K562 (cell line): Measurements from ENCODE around the gene ZACN. TPM values are rescaled to one million over a fixed set of nuclear protein-coding genes. Genes with fewer than 3 reads are reported as not detected.

ENCODE experiments used
- ATAC-seq: fragments of 200-7000 bp; cut with Tn5 transposase; 3 replicates; pipeline ENCODE4 v1.9.1; 2020; ENCODE audit warnings: moderate library complexity
- BruUV-seq: library from RNA; stranded (reverse); fragments of 400-500 nt; replicated peaks from 2 replicates; lab custom pipeline; 2021; lab: Mats Ljungman, UMichigan
- CTCF ChIA-PET: fragments of 300-600 bp; formaldehyde crosslinking; extraction: SDS; loops from one replicate; lab custom pipeline; 2021; ENCODE audit warnings: low intra/inter-chr PET ratio; lab: Yijun Ruan, JAX
- POLR2A ChIA-PET: fragments of 300-600, 350-650 bp; sonication (Branson Sonifier 250); formaldehyde crosslinking; extraction: SDS; loops from one replicate; lab custom pipeline; 2021; ENCODE audit warnings: antibody characterized with exemption, inconsistent platforms; lab: Yijun Ruan, JAX
- DNase-seq, 4 experiments: peaks; one replicate each; pipeline versions ENCODE4 v3.0.0 to v3.0.0-alpha.2; 2011 to 2018; ENCODE audit warnings: low spot score in 3 of 4, mixed read lengths in 3 of 4; ENCODE audit errors: extremely low read depth in 1 of 4
- FAIRE-seq: peaks from 2 replicates; lab custom pipeline; 2011; peaks lifted over from hg19 to GRCh38; lab: Jason Lieb, UNC
- H2AFZ ChIP-seq: 2 replicates; pipeline ENCODE4 v1.6.0; 2011; ENCODE audit warnings: low read depth, low read length, control low read depth, inconsistent platforms
- H3K27ac ChIP-seq: fragments of 200-600 bp; 3 replicates; pipeline ENCODE4 v1.8.0; 2011; ENCODE audit warnings: low read depth, mild to moderate bottlenecking, control low read depth, inconsistent platforms, low read length, moderate library complexity, mixed read lengths; ENCODE audit errors: extremely low read depth
- H3K27me3 ChIP-seq, 2 experiments: fragments of 300-600 bp in 1 of 2; 2 replicates in 1 of 2; 3 replicates in 1 of 2; pipeline versions ENCODE4 v1.6.0 to v1.8.0; 2011; ENCODE audit warnings: inconsistent platforms in 2 of 2, low read length in 2 of 2, mild to moderate bottlenecking in 1 of 2, mixed read lengths in 1 of 2, moderate library complexity in 1 of 2; ENCODE audit not compliant: control insufficient read depth in 2 of 2, insufficient read depth in 2 of 2
- H3K36me3 ChIP-seq: fragments of 300-600 bp; 3 replicates; pipeline ENCODE4 v1.8.0; 2011; ENCODE audit warnings: mild to moderate bottlenecking, low read length, inconsistent platforms; ENCODE audit not compliant: control insufficient read depth, insufficient read depth
- H3K4me1 ChIP-seq, 2 experiments: fragments of 200-600 bp in 1 of 2; replicated peaks in 1 of 2; 2 replicates in 1 of 2; 3 replicates in 1 of 2; pipeline versions ENCODE4 v1.5.1 to v1.8.0; 2011; ENCODE audit warnings: inconsistent platforms in 2 of 2, low read length in 2 of 2, mild to moderate bottlenecking in 1 of 2, mixed read lengths in 1 of 2, moderate library complexity in 1 of 2; ENCODE audit not compliant: control insufficient read depth in 2 of 2, insufficient read depth in 2 of 2
- H3K4me2 ChIP-seq: 2 replicates; pipeline ENCODE4 v1.6.1; 2011; ENCODE audit warnings: low read length, control low read depth, inconsistent platforms, mixed read lengths; ENCODE audit not compliant: insufficient read depth
- H3K4me3 ChIP-seq: fragments of 200-600 bp; sonication (generic), shearing (Covaris generic); 2 replicates; pipeline ENCODE4 v1.5.1; 2016; ENCODE audit warnings: control low read depth, inconsistent platforms
- H3K79me2 ChIP-seq: fragments of 200-600 bp; 3 replicates; pipeline ENCODE4 v1.8.0; 2011; ENCODE audit warnings: low read length, inconsistent platforms; ENCODE audit not compliant: control insufficient read depth, insufficient read depth
- H3K9ac ChIP-seq, 2 experiments: 2 replicates each; pipeline versions ENCODE4 v1.6.0 to v1.6.1; 2011; ENCODE audit warnings: low read depth in 2 of 2, low read length in 2 of 2, control low read depth in 1 of 2, inconsistent platforms in 1 of 2, mild to moderate bottlenecking in 1 of 2, mixed read lengths in 1 of 2; ENCODE audit not compliant: insufficient read depth in 1 of 2
- H3K9me1 ChIP-seq: one replicate; pipeline ENCODE4 v1.6.0; 2011; ENCODE audit warnings: inconsistent platforms, mild to moderate bottlenecking, low read length, moderate library complexity; ENCODE audit not compliant: control insufficient read depth, insufficient read depth
- H3K9me3 ChIP-seq: replicated peaks from 2 replicates; pipeline ENCODE4 v1.5.1; 2011; ENCODE audit warnings: low read depth, low read length, inconsistent platforms; ENCODE audit not compliant: control insufficient read depth, insufficient read depth
- H4K20me1 ChIP-seq: replicated peaks from 2 replicates; pipeline ENCODE4 v1.6.1; 2011; ENCODE audit warnings: low read length, inconsistent platforms, mixed read lengths; ENCODE audit not compliant: control insufficient read depth, insufficient read depth
- ARNT ChIP-seq, 2 experiments: fragments of 450-650 bp; IDR thresholded peaks; 2 replicates each; pipeline ENCODE4 v1.6.1; 2016; ENCODE audit warnings: mild to moderate bottlenecking in 1 of 2
- CBX1 ChIP-seq: sonication (generic); IDR thresholded peaks from 2 replicates; pipeline ENCODE4 v1.6.1; 2016; ENCODE audit warnings: antibody characterized with exemption, low read depth, mild to moderate bottlenecking
- HLTF ChIP-seq: fragments of 450-650 bp; IDR thresholded peaks from 2 replicates; pipeline ENCODE4 v1.6.1; 2016
- MCM7 ChIP-seq, 2 experiments: fragments of 450-650 bp; IDR thresholded peaks; 2 replicates each; pipeline ENCODE4 v1.6.1; 2016 to 2018
- NBN ChIP-seq: fragments of 450-650 bp; IDR thresholded peaks from 2 replicates; pipeline ENCODE4 v1.6.1; 2016; ENCODE audit warnings: low read depth, mild to moderate bottlenecking
- NR2F6 ChIP-seq: fragments of 450-650 bp; formaldehyde crosslinking; IDR thresholded peaks from 2 replicates; pipeline ENCODE4 v1.4.0; 2020; ENCODE audit warnings: mild to moderate bottlenecking
- PHB ChIP-seq: fragments of 250-450 bp; sonication (Bioruptor Pico); IDR thresholded peaks from 2 replicates; pipeline ENCODE4 v1.5.0; 2021
- POLR3A ChIP-seq: IDR thresholded peaks from 2 replicates; pipeline ENCODE4 v1.6.1; 2011; ENCODE audit warnings: borderline replicate concordance, mild to moderate bottlenecking, moderate library complexity; ENCODE audit not compliant: insufficient read length, insufficient read depth; ENCODE audit errors: extremely low read depth
- RFX5 ChIP-seq: IDR thresholded peaks from 2 replicates; pipeline ENCODE4 v1.6.1; 2011; ENCODE audit warnings: low read depth, mild to moderate bottlenecking, improper control_type of control experiment, low read length
- ZBTB7A ChIP-seq: IDR thresholded peaks from 2 replicates; pipeline ENCODE4 v1.6.1; 2011; ENCODE audit warnings: low read depth, mild to moderate bottlenecking, low read length, moderate library complexity, borderline replicate concordance; ENCODE audit not compliant: control insufficient read depth
- ZNF395 ChIP-seq: fragments of 200-800 bp; sonication (Bioruptor generic); IDR thresholded peaks from 2 replicates; pipeline ENCODE4 v1.6.1; 2017; ENCODE audit warnings: missing genetic modification characterization, missing compliant biosample characterization
- WGBS: fragments of 100-300 bp; shearing (Covaris generic); methylation state at CpG from one replicate; pipeline ENCODE4 v1.1.6; 2016; ENCODE audit warnings: low coverage, mixed read lengths; ENCODE audit not compliant: insufficient coverage; ENCODE audit errors: missing lambda C conversion rate; 5-methylcytosine and 5-hydroxymethylcytosine counted together
- in situ Hi-C: fragments of 300-500 bp; cut with MboI; formaldehyde crosslinking; loops from 4 replicates; pipeline ENCODE4 v1.15.0; 2018; ENCODE audit warnings: inconsistent platforms, mixed read lengths
- intact Hi-C: fragments of 100-400 bp; cut with micrococcal nuclease; formaldehyde crosslinking; loops from 2 replicates; pipeline ENCODE4 v1.14.2; 2022
- polyA plus RNA-seq, 8 experiments: library from polyadenylated mRNA; depleted of rRNA in 4 of 8; stranded (reverse) in 5 of 8; unstranded in 3 of 8; fragments of >200 nt; fragmentation: Nextera tagmentation in 2 of 8; fragmentation: Illumina TruSeq in 1 of 8; extraction: Ambion mirVana in 2 of 8; extraction: Trizol in 1 of 8; gene quantifications; 2 replicates each; pipeline versions ENCODE4 v1.2.1 to v1.2.3, GENCODE V29; 2011 to 2014; ENCODE audit warnings: inconsistent platforms in 1 of 8, missing spikeins in 1 of 8
- total RNA-seq, 7 experiments: library from RNA; depleted of rRNA in 6 of 7; stranded (reverse); fragments of >200 nt in 6 of 7; fragmentation: Illumina TruSeq in 2 of 7; extraction: Trizol in 2 of 7; gene quantifications; 2 replicates each; pipeline versions ENCODE4 v1.2.1 to v1.2.3, GENCODE V29; 2011 to 2021; ENCODE audit warnings: low replicate concordance in 1 of 7
- TF ChIP-seq, protein P1 (sequence below): fragments of 250-450 bp; sonication (Bioruptor Pico); IDR thresholded peaks from 2 replicates; pipeline ENCODE4 v1.9.0; 2021; ENCODE audit warnings: mild to moderate bottlenecking, inconsistent platforms

The ZACN gene
- total and polyA plus RNA-seq, 9 of the 15 experiments (the other 6 are each of a cell fraction or from before 2014, with no cell fraction given): 0.07 TPM; not detected in 8

DNA sequence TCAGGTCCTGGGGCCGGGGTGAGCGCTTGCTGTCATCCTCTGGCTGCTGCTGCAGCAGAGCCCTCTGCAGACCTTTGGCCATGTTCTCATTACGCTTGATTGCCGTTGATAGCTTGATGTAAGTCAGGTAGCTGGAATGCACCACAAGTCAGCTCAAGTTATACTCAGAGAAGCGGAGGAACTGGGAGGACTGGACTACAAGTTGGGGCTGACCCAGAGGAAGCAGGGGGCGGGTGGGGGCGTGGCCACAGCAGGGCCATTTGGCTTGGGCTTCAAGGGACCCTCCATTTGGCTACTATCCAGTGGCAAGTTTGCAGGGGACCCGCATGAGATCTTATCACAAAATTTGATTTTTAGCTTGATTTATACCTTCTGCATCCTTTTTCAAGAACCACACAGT is 32.9 kb upstream of the ZACN start:
- Histone ChIP-seq H3K27ac (no peak overlapping the region), H3K9me1 (no peaks in the 10 kb centered on the region), H4K20me1 (0 out of 2 replicates have a peak, but pooled peaks cover 5% of the 10 kb centered on the region), H3K9ac (no peak overlapping the region), H3K4me2 (no peak overlapping the region), H3K27me3 (no peaks in the 10 kb centered on the region)
- in situ Hi-C loops (no loop called here), intact Hi-C loops (no loop called here)
- no peak for FAIRE-seq
- POLR2A ChIA-PET: interaction anchor here (1.8 kb wide), 1 partner anchor 11 kb away, joined by 12 read pairs; no protein-coding TSS in a partner anchor
- WGBS: 100% methylated on average over 5 of the region's 8 CpGs
- peak in 2 of 4 experiments; percentile 45 to 52 for DNase-seq
- TF ChIP-seq NR2F6: no peak
- TF ChIP-seq, all 486 proteins: peak for 0
- BruUV-seq: no TSS peak
- no peak overlapping the region for H2AFZ ChIP-seq
- H3K79me2 ChIP-seq: 0 out of 3 replicates have a peak, but pooled peaks cover 2% of the 10 kb centered on the region
- H3K9me3 ChIP-seq: no peaks in the 10 kb centered on the region
- H3K4me1 ChIP-seq: no peaks in the 10 kb centered on the region
- H3K4me3 ChIP-seq: no peak overlapping the region
- no peak for ATAC-seq
- peaks cover 94% of the 10 kb centered on the region for H3K36me3 ChIP-seq
- CTCF ChIA-PET: no interaction called here

- no TSS peak for BruUV-seq
- 0 out of 3 replicates have a peak, but pooled peaks cover 3% of the 10 kb centered on the region for H3K79me2 ChIP-seq
- H3K27me3 ChIP-seq: no peaks in the 10 kb centered on the region
- H3K36me3 ChIP-seq: peaks cover 91% of the 10 kb centered on the region
- no peak for FAIRE-seq
- DNase-seq: no peak
- H3K4me3 ChIP-seq: no peak overlapping the region
- no peak overlapping the region for H3K27ac ChIP-seq
- no peaks in the 10 kb centered on the region for H4K20me1 ChIP-seq
- ChIA-PET CTCF (no interaction called here), POLR2A (interaction anchor here (1.6 to 2.8 kb wide), 2 partner anchors 11 to 16 kb away, joined by 4 to 14 read pairs; no protein-coding TSS in a partner anchor)
- in situ Hi-C loops (no loop called here), intact Hi-C loops (no loop called here)
- no peak overlapping the region for H3K4me2 ChIP-seq
- H3K4me1 ChIP-seq: no peaks in the 10 kb centered on the region
- H3K9me3 ChIP-seq: no peaks in the 10 kb centered on the region
- H3K9me1 ChIP-seq: no peaks in the 10 kb centered on the region
- no peak overlapping the region for H2AFZ ChIP-seq
- ATAC-seq: no peak
- 95% methylated on average over 9 of the region's 9 CpGs for WGBS
- no peak overlapping the region for H3K9ac ChIP-seq
- no peak for TF ChIP-seq ZNF395
- TF ChIP-seq HLTF: no peak
- TF ChIP-seq PHB (CRISPR knock-in tag): no peak
- no peak for TF ChIP-seq ZBTB7A
- no peak for TF ChIP-seq POLR3A
- no peak for TF ChIP-seq MCM7 (IDR thresholded peaks at IDR 0.05)
- no peak for TF ChIP-seq CBX1
- no peak for TF ChIP-seq NBN
- TF ChIP-seq ARNT (IDR thresholded peaks at IDR 0.05): no peak
- no peak for TF ChIP-seq RFX5
- TF ChIP-seq, protein P1, sequence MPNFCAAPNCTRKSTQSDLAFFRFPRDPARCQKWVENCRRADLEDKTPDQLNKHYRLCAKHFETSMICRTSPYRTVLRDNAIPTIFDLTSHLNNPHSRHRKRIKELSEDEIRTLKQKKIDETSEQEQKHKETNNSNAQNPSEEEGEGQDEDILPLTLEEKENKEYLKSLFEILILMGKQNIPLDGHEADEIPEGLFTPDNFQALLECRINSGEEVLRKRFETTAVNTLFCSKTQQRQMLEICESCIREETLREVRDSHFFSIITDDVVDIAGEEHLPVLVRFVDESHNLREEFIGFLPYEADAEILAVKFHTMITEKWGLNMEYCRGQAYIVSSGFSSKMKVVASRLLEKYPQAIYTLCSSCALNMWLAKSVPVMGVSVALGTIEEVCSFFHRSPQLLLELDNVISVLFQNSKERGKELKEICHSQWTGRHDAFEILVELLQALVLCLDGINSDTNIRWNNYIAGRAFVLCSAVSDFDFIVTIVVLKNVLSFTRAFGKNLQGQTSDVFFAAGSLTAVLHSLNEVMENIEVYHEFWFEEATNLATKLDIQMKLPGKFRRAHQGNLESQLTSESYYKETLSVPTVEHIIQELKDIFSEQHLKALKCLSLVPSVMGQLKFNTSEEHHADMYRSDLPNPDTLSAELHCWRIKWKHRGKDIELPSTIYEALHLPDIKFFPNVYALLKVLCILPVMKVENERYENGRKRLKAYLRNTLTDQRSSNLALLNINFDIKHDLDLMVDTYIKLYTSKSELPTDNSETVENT (CRISPR knock-in tag): no peak
These were observed 30.9 kb upstream of the ZACN start for GRCh38 chr17:76048025-76048605.
